Measurements from ENCODE around the gene KCTD7. TPM values are rescaled to one million over a fixed set of nuclear protein-coding genes. Genes with fewer than 3 reads are reported as not detected.
A peak's percentile ranks its signal among the peaks of the same experiment; 100 is the strongest.
"Not testable (repeated sequence)": the region's sequence is repeated elsewhere in the genome, so short reads cannot be mapped to it uniquely, and the experiment has no call there.

The KCTD7 gene
- polyA plus RNA-seq, 1 donor (not counting 4 experiments of a cell fraction or from before 2014, with no cell fraction given) = 3.7 TPM

- Histone ChIP-seq H3K27me3 (ENCODE audit: control insufficient read depth, extremely low read depth, insufficient read depth, low read length) (no peaks in the 10 kb centered on the region), H3K9ac (ENCODE audit: control insufficient read depth, extremely low read depth, insufficient read depth, low read length) (peak overlapping the region; percentile 97), H3K36me3 (ENCODE audit: control insufficient read depth in 2 of 2, extremely low read depth in 1 of 2, insufficient read depth in 2 of 2, low read length in 2 of 2) (no peaks in the 10 kb centered on the region), H3K27ac (ENCODE audit: control insufficient read depth, insufficient read depth, low read length) (peak overlapping the region; percentile 87), H3K4me1 (ENCODE audit: control insufficient read depth, extremely low read depth, insufficient read depth, low read length) (peaks cover 7% of the 10 kb centered on the region), H4K20me1 (ENCODE audit: control insufficient read depth, extremely low read depth, insufficient read depth, low read length) (peaks cover 11% of the 10 kb centered on the region), H3K4me2 (ENCODE audit: control insufficient read depth, extremely low read depth, insufficient read depth, low read depth, low read length) (peak overlapping the region; percentile 80), H2AFZ (ENCODE audit: control insufficient read depth, low read length) (peak overlapping the region; percentile 87), H3K79me2 (ENCODE audit: control insufficient read depth, insufficient read depth, low read length) (peaks cover 53% of the 10 kb centered on the region), H3K4me3 (ENCODE audit: control insufficient read depth in 2 of 3, extremely low read depth in 1 of 3, insufficient read depth in 2 of 3, low read depth in 1 of 3, low read length in 3 of 3) (peak overlapping the region; percentile 86 to 97 (median 92)), H3K9me3 (ENCODE audit: control insufficient read depth, low read depth, low read length) (no peaks in the 10 kb centered on the region), H3K9me1 (ENCODE audit: control insufficient read depth, extremely low read depth, insufficient read depth, low read length) (peaks cover 2% of the 10 kb centered on the region)
- no peak for FAIRE-seq
- peak; percentile 41 for DNase-seq (ENCODE audit: low read depth, low spot score)
- dilution Hi-C loops (cut with MboI; ENCODE audit: extremely low pct_ligation_motif_present, low sequenced_read_pairs) = no loop called here
- TF ChIP-seq, protein P1, sequence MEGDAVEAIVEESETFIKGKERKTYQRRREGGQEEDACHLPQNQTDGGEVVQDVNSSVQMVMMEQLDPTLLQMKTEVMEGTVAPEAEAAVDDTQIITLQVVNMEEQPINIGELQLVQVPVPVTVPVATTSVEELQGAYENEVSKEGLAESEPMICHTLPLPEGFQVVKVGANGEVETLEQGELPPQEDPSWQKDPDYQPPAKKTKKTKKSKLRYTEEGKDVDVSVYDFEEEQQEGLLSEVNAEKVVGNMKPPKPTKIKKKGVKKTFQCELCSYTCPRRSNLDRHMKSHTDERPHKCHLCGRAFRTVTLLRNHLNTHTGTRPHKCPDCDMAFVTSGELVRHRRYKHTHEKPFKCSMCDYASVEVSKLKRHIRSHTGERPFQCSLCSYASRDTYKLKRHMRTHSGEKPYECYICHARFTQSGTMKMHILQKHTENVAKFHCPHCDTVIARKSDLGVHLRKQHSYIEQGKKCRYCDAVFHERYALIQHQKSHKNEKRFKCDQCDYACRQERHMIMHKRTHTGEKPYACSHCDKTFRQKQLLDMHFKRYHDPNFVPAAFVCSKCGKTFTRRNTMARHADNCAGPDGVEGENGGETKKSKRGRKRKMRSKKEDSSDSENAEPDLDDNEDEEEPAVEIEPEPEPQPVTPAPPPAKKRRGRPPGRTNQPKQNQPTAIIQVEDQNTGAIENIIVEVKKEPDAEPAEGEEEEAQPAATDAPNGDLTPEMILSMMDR (optimal IDR thresholded peaks at IDR 0.05 in 1 of 3, IDR thresholded peaks at IDR 0.05 in 1 of 3, conservative IDR thresholded peaks at IDR 0.05 in 1 of 3; ENCODE audit: extremely low read depth in 1 of 3, insufficient read depth in 2 of 3, low read length in 3 of 3) = no peak
- TF ChIP-seq EZH2 (IDR thresholded peaks at IDR 0.05; ENCODE audit: low read length) = no peak
These were observed 36.7 kb upstream of the KCTD7 start for GRCh38 chr7:66591799-66592596.

- peak overlapping the region; percentile 87 for H2AFZ ChIP-seq (ENCODE audit: control insufficient read depth, low read length)
- H3K79me2 ChIP-seq (ENCODE audit: control insufficient read depth, insufficient read depth, low read length) = peaks cover 46% of the 10 kb centered on the region
- peak overlapping the region; percentile 87 for H3K27ac ChIP-seq (ENCODE audit: control insufficient read depth, insufficient read depth, low read length)
- peak overlapping the region; percentile 97 for H3K9ac ChIP-seq (ENCODE audit: control insufficient read depth, extremely low read depth, insufficient read depth, low read length)
- FAIRE-seq; H3K36me3 ChIP-seq (ENCODE audit: control insufficient read depth in 2 of 2, extremely low read depth in 1 of 2, insufficient read depth in 2 of 2, low read length in 2 of 2); H3K9me1 ChIP-seq (ENCODE audit: control insufficient read depth, extremely low read depth, insufficient read depth, low read length); dilution Hi-C loops (cut with MboI; ENCODE audit: extremely low pct_ligation_motif_present, low sequenced_read_pairs); H4K20me1 ChIP-seq (ENCODE audit: control insufficient read depth, extremely low read depth, insufficient read depth, low read length); H3K4me1 ChIP-seq (ENCODE audit: control insufficient read depth, extremely low read depth, insufficient read depth, low read length); H3K27me3 ChIP-seq (ENCODE audit: control insufficient read depth, extremely low read depth, insufficient read depth, low read length); DNase-seq (ENCODE audit: low read depth, low spot score); H3K9me3 ChIP-seq (ENCODE audit: control insufficient read depth, low read depth, low read length): not testable (repeated sequence)
- peak overlapping the region; percentile 86 to 97 (median 92) for H3K4me3 ChIP-seq (ENCODE audit: control insufficient read depth in 2 of 3, extremely low read depth in 1 of 3, insufficient read depth in 2 of 3, low read depth in 1 of 3, low read length in 3 of 3)
- H3K4me2 ChIP-seq (ENCODE audit: control insufficient read depth, extremely low read depth, insufficient read depth, low read depth, low read length) = peak overlapping the region; percentile 64
These were observed 36.0 kb upstream of the KCTD7 start for GRCh38 chr7:66592597-66593146.

- H3K9me1 ChIP-seq (ENCODE audit: control insufficient read depth, extremely low read depth, insufficient read depth, low read length); H2AFZ ChIP-seq (ENCODE audit: control insufficient read depth, low read length); dilution Hi-C loops (cut with MboI; ENCODE audit: extremely low pct_ligation_motif_present, low sequenced_read_pairs); H3K36me3 ChIP-seq (ENCODE audit: control insufficient read depth in 2 of 2, extremely low read depth in 1 of 2, insufficient read depth in 2 of 2, low read length in 2 of 2); H3K9me3 ChIP-seq (ENCODE audit: control insufficient read depth, low read depth, low read length); H4K20me1 ChIP-seq (ENCODE audit: control insufficient read depth, extremely low read depth, insufficient read depth, low read length); FAIRE-seq; H3K27ac ChIP-seq (ENCODE audit: control insufficient read depth, insufficient read depth, low read length); H3K4me1 ChIP-seq (ENCODE audit: control insufficient read depth, extremely low read depth, insufficient read depth, low read length); H3K9ac ChIP-seq (ENCODE audit: control insufficient read depth, extremely low read depth, insufficient read depth, low read length); H3K27me3 ChIP-seq (ENCODE audit: control insufficient read depth, extremely low read depth, insufficient read depth, low read length); DNase-seq (ENCODE audit: low read depth, low spot score); H3K4me3 ChIP-seq (ENCODE audit: control insufficient read depth in 2 of 3, extremely low read depth in 1 of 3, insufficient read depth in 2 of 3, low read depth in 1 of 3, low read length in 3 of 3); H3K4me2 ChIP-seq (ENCODE audit: control insufficient read depth, extremely low read depth, insufficient read depth, low read depth, low read length): not testable (repeated sequence)
- H3K79me2 ChIP-seq (ENCODE audit: control insufficient read depth, insufficient read depth, low read length) = peaks cover 32% of the 10 kb centered on the region
These were observed 34.6 kb upstream of the KCTD7 start for GRCh38 chr7:66594082-66594481.
